Measurements from ENCODE around the gene EPHA3.

Gene EPHA3

GRCh38 chr3:89145995-89146394 lies 38.6 kb downstream of the EPHA3 start:
- DNase-seq (ENCODE audit: low read depth) = peak; percentile 86

DNA sequence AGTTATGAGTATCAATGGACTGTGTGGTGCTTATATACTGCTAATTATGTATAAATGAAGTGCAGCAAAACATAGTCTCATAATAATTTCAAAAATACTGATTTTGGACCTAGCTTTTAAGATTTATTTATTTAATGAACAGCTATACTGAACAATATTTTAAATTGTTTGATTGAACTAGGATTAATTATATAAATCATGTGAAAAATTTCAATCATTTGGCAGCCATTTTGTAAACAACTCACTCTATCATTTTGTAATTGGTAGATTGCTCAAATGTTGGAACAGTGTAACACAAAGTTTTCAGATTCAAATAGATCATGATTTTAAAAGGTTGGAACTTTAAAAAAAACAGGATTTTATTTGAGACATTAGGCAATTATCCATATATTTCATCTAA lies 47.0 kb downstream of the EPHA3 start:
- no peak for DNase-seq (ENCODE audit: low read depth)

DNA sequence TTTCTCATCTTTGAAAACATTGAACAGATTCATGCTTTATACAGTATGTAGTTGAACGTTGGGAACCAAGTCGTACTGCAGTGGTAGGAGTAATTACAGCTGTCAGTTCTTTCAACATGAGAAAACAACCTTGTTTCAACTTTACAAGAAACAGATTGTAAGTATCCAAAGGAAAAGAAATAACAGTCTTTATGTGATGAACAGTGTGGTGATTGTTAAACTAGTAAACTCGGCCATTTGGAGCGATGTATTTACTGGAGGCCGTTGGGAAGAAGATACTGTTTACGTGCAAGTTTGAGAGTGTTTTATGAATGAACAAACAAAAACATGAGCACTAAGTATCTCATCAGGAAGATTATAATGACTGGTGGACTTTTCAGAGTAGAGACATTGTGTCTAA lies 48.4 kb downstream of the EPHA3 start:
- no peak for DNase-seq (ENCODE audit: low read depth)

- DNase-seq (ENCODE audit: low read depth) = no peak
These were observed 50.2 kb downstream of the EPHA3 start for GRCh38 chr3:89157575-89157974.

DNA sequence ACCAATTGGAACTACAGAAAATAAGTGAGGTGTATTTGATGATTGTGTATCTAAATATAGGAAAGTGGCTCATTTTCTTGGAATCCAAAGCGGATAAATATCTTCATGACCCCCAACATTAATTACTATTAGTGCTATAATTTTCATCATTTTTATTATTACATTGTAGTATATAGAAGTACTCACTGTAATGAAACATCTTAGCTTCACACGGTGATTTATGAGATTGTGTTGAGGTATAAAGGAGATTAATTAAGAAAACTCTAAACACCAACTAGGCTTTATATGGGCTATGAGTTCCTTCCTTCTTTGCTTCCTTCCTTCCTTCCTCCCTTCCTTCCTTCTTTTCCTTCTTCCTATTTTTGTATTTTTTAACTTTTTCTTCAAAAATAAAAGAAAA lies 52.2 kb downstream of the EPHA3 start:
- no peak for DNase-seq (ENCODE audit: low read depth)

DNA sequence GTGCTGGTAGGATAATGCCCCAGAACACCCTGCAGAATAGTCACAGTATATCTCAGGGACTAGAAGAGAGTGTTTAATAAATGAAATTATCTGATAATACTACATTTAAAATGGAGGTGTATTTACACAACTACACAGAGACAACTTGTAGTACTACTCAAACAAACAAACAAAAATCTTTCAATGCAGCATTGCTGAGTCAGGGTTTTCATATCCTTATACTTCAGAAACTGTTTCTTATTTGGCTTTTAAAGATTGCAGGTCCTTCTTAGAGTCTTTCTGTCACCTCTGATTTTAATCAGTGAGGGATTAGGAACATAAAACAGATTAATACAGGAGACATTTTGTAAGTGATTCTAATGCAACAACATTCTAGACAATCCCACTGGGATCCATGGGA lies 57.4 kb downstream of the EPHA3 start:
- no peak for DNase-seq (ENCODE audit: low read depth)

- no peak for DNase-seq (ENCODE audit: low read depth)
These were observed 58.3 kb downstream of the EPHA3 start for GRCh38 chr3:89165636-89166263.

DNA sequence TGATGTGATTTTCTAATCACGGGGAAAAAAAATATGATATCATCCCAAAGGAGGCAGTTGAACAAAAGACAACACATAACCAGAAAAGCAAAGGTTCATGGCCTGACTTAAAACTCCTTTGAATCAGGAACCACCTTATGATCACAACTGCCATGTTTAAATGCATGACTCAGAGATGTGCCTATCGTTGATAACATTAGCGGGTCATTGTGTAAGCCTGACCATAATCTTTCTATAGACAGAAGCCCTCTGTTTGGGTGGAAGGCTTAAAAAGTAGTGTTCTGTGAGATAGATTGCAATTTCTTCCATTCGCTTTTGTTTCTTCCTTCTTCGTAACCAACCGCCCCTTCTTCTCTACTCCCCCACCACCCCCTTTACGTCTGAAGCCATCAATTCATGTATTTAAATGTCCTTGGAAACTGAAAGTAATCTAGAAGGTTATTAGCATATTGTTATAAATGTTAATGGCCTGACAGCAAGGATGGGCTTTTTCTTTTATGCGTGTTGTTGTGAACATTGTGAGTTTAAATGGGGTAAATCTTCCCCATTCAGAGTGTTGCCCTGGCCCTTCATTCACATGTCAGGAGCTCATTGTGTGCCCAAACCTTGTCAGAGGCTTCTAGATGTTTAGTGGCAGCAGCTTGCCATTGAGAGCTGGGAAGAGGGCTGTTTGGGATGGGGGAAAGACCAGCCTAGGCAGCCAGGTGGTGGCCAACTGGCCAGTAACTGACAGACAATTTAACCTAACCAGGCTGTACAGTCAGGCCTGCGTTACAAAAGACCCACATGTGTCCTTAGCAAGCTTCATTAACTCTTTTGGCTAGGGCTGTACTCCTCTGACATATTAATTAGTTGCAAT lies 64.5 kb downstream of the EPHA3 start:
- DNase-seq (ENCODE audit: low read depth) = no peak

DNA sequence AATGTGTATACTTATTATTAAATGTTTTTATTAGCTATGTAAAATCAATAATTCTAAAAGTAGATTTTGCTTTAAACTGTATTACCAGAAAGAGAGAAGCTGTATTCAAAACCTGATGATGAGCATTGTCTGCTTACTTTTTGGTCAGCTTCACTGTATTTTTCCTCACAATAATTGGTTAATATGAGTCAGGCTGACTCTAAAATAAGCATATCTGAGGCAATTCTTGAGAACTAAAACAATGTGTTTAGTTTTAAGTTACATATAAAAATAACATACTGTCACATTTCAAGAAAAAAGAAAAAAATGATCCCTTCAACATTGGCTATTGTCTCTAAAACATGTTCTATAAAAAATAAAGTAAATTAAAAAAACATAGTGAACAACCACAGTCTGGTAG lies 66.1 kb downstream of the EPHA3 start:
- DNase-seq (ENCODE audit: low read depth) = no peak

- peak; percentile 2 for DNase-seq (ENCODE audit: low read depth)
These were observed 72.1 kb downstream of the EPHA3 start for GRCh38 chr3:89179355-89180001.

- no peak for DNase-seq (ENCODE audit: low read depth)
These were observed 72.9 kb downstream of the EPHA3 start for GRCh38 chr3:89180334-89180733.

DNA sequence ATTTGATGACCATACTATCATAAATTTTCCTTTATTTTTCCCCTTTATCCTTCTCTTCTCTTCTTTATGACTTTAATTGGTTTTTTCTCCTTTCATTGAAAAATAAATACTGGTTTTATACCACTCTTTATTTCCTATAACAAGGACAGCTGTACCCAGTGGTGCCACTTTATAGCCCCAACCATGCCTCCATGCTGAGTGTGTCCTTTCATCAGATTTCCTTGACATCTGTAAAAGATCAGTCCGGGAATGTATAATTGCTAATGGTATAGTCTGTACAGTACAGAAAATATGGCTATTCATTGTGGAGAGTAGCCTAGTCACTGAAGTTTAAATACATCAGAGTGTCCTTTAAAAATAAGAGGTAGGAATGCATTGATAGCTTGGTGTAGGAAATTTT lies 74.6 kb downstream of the EPHA3 start:
- DNase-seq (ENCODE audit: low read depth) = no peak

GRCh38 chr3:89184151-89184995 lies 77.0 kb downstream of the EPHA3 start:
- DNase-seq (ENCODE audit: low read depth) = no peak

- DNase-seq (ENCODE audit: low read depth) = no peak
These were observed 79.0 kb downstream of the EPHA3 start for GRCh38 chr3:89186456-89186855.

DNA sequence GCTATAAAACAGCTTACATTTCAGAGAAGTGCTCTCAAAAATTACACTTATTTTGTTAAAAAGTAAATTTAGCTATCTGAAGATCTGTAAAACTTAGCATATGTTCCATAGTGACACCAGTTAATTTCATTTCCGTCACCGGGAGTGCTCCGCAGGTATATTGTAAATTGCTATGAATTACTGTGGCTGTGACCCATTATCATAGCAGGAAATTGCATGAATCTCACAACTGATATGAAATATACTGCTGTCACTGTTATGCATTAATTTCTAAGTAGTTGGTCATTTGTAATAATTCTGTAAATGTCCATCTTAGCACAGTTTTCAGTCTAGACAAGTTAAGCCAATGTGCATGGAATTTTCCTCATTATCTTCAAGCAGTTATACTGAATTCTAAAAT lies 91.2 kb downstream of the EPHA3 start:
- DNase-seq (ENCODE audit: low read depth) = no peak

GRCh38 chr3:89212619-89213018 lies 105.2 kb downstream of the EPHA3 start:
- DNase-seq (ENCODE audit: low read depth) = no peak

GRCh38 chr3:89216016-89216739 lies 108.8 kb downstream of the EPHA3 start:
- peak; percentile 41 for DNase-seq (ENCODE audit: low read depth)

DNA sequence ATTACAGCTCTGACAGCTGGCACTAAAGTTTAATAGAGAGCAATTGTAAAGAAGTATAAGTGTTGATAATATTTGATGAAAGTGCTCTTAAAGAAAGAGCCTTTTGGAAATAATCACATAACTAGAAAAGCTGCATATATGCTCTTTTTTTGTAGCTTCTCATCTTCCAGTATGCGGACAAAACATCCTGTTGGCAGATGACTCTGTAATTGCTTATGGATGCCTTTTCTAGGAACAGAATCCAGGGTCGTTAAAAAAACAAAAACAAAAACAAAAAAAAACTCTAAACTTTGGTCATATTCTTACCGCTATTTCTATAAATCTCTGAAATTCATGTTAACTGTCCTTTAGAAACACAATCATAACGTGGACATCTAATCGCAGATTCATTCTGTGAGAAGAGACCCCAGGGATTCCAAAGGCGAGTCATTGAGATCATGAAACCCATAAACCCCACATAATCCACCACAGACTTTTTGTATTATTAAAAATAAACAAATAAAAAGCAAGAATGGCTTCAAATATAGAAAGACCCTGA lies 109.8 kb downstream of the EPHA3 start:
- no peak for DNase-seq (ENCODE audit: low read depth)

GRCh38 chr3:89221924-89222323 lies 114.5 kb downstream of the EPHA3 start:
- DNase-seq (ENCODE audit: low read depth) = no peak

DNA sequence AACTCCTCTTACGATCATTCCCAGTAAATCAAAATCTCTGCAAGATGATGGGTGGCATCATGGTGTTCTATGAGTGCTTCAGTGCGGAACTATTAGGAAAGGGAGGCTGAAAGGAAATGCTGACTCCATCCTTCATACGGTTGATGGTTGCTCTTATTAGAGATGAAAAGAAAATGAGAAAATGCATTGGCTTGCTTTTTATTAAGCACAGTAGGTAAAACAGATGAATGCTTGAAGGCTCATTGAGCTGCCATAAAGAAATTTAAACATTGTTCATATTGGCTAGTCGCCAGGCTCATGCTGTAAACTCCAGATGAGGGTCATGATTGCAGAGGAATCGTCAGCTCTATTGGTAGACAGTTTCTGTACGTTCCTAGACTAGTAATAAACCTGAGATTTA lies 115.8 kb downstream of the EPHA3 start:
- DNase-seq (ENCODE audit: low read depth) = no peak

DNA sequence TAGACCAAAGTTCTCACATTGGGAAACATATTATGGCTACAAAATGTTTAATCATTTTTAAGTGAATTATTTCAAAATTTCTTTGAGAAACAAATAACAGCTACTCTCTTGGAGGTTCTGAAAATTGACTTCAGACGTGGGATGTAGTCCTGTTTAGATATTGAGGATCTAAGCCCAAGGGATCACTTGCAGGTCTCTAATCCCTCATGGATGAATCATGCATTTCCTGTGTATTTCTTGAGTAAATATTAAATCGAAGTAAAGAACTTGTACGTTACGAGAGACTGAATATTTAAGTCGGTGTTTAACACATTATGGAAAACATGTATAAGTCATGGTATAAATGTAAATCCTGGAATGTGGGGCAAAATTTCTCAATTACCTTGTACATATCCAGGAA lies 119.8 kb downstream of the EPHA3 start:
- peak; percentile 73 for DNase-seq (ENCODE audit: low read depth)
